GM18909 (cell line): ENCODE data around the gene TSPAN32.

Experiments used
- ATAC-seq: cut with Tn5 transposase; IDR thresholded peaks from one replicate; pipeline ENCODE4 v1.9.1; 2021; ENCODE audit warnings: mild to moderate bottlenecking; ENCODE audit not compliant: unreplicated experiment, poor library complexity

The TSPAN32 gene

GRCh38 chr11:2266586-2267305 lies 35.1 kb upstream of the TSPAN32 start:
- ATAC-seq = no peak

GRCh38 chr11:2267306-2267850 lies 34.4 kb upstream of the TSPAN32 start:
- no peak for ATAC-seq

DNA sequence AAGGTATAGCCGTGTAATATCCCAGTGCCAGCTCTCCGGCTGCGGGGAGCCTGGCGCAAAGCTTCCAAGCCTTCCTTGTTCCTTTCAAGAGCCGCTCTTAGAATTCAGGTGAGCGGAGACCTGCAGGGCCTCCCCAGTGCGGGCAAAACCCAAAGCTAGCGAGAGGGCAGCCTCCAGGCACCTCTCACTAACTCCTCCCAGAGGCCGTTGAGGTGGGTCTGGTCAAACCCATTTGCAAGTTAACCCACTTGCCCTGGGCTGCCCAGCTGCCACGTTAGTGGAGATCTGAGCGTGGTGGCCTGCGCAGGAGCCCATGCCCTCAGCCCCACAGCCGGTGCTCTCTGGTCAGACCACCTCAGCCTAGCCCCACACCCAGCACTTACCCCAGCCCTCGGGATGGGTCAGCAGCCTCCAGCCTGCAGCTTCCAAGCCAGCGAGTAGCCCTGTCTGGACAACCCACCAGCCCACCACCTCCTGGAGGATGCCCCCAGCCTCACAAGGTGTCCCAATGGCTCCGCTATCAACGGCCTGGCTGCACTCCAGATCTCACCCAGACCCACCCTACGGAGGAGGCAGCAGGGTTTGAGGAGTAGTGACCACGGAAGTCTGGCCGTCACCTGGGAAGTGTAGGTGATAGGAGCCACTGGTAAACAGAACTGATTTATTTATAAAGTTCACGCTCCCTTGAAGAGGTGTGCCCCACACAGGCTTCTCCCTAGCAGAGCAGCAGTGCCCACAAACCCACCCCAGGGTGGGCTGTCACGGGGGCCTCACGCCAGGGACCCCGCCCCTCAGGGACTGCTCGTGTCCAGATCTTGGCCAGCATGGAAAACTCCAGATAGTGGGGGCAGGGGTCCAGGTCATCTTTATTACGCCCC lies 33.7 kb upstream of the TSPAN32 start:
- no peak for ATAC-seq

DNA sequence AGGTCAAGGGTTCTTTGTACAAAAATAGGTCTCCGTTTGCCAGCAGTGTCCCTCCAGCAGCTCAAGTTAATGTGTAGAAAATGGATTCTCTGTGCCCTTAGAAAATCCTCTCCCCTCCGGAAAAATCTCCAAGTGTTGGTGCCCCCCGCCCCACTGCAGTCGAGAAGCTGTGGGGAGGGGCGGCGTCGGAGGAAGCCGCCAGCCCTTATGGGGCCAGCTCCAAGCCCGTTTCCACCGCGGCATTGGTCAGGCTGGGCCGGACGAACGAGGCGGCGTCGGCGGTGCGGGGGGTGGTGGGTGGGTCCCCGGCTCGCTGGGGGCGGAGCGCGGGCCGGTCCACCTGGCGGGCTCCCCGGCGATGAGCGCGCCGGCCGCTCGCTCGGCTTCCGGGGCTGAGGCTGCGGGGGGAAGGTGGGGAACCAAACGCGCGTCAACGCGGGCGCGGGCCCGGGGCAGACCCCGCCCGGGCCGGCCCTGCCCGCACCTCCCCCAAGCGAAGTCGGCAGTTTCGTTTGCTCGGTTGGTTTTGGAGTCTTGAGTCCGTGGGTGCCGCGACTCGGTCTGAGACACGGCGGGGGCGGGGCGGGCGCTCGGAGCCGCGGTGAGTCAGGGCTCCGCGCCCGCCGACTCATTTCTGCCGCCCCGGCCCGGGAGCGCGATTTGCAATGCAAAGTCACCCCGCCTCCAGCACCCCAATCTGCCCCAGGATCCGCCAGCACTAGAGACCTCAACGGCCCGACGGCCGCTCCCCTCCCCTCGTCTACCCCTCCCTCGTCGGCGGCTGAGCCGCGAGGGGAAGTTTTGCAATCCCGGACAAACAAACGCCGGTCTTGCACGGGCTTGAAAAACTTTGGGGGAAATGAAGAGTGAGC lies 32.8 kb upstream of the TSPAN32 start:
- no peak for ATAC-seq

DNA sequence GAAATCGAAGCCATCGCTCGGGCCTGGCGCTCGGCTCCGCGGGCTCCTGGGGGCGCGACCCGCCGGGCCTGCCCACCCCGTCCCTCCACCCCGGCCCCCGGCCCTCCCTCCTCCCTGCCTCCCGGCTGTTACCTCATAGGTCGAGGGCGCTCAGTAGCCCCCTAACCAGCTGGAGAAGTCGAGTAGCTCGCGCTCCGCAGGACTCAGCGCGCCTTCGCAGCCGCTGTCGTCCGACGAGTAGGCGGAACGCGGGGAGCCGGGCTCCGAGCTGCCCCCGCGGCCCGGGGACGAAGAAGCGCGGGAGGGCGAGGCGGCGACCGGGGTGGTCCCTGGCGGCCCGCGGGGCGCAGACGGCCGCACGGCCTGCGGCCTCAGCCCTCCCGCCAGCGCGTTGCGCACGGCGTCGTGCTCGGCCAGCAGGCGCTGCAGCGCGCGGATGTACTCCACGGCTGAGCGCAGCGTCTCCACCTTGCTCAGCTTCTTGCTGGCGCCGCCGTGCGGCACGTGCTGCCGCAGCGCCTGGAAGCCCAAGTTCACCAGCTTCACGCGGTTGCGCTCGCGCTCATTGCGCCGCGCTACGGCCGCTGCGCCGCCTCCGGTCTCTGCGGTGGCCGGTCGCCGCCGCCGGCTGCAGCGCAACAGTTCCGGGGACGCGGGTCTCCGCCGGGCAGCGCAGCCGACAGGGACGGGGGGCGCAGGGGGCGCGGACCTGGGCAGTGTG lies 32.1 kb upstream of the TSPAN32 start:
- no peak for ATAC-seq

- no peak for ATAC-seq
Observed at GRCh38 chr11:2270322-2271076, 31.3 kb upstream of the TSPAN32 start, which contains the start of gene ASCL2. Gene ASCL2, minus strand, starts transcription at chr11:2270588. Its CDS starts 256 bp downstream, at chr11:2270332.

- ATAC-seq = no peak
Observed at GRCh38 chr11:2271077-2271326, 30.8 kb upstream of the TSPAN32 start.

GRCh38 chr11:2271327-2272227 lies 30.2 kb upstream of the TSPAN32 start:
- ATAC-seq = no peak

- ATAC-seq = no peak
Observed at GRCh38 chr11:2272228-2272945, 29.4 kb upstream of the TSPAN32 start.

DNA sequence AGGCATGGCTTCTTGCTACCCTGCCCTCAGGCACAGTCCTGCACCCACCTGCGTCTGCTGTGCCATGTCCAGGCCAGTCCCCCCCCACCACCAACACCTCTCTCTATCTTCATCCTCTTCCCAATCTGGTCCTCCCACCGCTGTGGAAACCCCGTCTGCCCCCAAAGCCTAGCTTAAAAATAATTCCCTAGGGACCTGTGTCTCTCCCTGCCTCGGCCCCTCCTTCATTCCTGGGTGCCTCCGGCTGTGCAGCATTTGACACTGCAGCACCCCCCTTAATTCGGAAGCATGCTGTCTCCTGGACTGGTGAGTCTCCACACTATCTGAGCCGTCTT lies 28.9 kb upstream of the TSPAN32 start:
- no peak for ATAC-seq

DNA sequence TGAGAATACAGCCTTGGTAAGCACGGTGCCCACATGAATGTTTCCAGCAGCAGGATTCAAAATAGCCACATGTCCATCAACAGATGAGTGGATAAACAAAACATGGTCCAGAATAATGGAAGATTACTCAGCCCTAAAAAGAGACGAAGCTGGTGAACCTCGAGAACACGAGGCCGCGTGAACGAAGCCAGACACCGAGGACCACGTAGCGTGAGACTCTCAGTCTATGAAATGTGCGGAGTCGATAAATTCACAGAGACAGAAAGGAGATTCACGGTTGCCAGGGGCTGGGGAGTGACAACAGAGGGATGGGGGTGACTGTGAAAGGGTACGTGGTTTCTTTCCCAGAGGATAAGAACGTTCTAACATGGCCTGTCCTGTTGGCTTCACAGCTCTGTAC lies 28.5 kb upstream of the TSPAN32 start:
- no peak for ATAC-seq

GRCh38 chr11:2273771-2274170 lies 28.0 kb upstream of the TSPAN32 start:
- ATAC-seq = no peak

DNA sequence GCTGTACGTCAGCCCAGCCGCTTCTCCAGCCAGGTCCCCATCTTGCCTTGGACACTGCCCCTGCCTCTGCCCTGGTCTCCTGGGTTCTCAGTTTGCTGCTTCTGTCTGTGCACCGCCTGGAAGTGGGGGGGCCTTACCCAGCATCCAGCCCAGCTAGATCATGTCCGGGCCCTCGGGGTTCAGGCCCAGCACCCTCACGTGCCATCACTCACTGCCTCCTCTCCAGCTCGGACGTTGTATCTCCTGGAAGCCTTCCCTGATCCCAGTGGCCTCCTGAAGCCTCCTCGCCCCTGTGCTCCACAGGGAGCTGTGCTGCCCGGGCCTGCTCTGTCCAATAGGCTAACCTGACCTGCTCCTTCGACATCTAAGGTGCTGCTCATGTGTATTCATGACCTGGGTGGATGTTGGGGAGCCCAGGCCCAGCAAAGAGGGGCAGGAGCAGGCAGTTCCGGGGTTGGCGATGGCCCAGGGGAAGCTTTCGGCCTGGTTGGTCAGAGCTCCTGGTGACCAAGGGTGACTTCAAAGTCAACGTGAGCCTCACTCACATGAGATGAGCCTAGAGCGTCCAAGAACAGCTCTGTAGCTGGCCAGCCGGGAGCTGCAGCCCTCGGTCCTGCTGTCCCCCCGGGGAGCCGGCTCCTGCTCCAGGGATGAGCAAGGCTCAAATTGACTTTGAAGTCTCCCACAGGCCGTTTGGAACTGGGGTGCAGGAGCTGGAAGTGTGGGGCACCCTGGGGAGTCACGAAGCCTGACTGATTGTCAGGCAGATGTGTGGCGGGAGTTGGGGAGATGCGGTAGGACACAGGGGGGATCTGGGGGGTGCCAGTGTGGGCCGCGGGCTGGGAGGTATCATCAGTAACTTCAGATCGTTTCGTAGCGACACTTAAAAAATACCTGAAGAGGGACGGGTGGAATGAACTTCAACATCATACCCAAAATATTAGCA lies 26.2 kb upstream of the TSPAN32 start:
- ATAC-seq = no peak

- no peak for ATAC-seq
Observed at GRCh38 chr11:2276280-2277007, 25.4 kb upstream of the TSPAN32 start.

DNA sequence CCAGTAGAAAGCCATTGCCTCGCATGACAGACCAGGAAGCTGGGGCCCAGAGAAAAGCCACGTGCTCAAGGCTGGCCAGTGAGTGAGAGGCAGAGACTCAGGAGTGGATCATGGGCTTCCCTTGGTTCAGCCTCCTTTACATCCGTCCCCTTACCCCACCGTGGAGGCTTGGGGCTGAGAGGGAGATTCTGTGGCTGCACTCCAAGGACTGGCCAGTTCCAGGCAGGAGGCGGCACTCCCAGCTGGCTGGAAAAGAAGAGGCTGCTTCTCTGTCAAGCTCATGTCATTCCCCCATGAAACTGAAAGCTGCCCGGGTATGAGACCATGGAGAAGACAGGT lies 24.8 kb upstream of the TSPAN32 start:
- no peak for ATAC-seq

DNA sequence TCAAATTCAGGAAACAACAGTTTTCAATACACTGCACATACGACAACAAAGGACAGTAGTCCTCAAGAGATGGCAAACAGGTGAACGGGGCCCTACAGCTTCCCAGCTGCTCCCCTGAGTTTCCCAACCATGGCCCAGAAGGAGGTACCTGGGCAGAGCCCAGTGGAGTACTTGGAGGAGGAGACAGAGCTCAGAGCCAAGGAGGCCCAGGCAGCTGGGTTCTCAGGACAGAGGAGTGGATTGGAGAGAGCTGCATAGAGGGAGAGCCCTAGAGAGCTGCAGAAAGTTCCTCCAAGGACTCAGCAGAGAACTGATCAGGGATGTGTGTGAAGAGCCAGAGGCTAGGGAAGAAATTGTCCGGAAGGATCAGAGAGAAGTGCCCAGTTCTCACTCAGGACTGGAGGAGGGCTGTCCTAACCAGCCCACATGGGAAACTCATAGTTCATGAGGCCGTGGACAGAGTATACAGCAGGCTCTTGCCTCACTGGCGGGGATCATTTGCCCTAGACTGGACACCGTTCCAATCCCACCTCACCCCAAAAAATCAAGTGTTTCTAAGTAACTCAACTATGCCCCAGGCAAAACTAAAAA lies 23.8 kb upstream of the TSPAN32 start:
- no peak for ATAC-seq
